ENCODE measurements around the gene C3orf22. TPM values are rescaled to one million over a fixed set of nuclear protein-coding genes. Genes with fewer than 3 reads are reported as not detected.

The C3orf22 gene
- polyA plus RNA-seq, 1 donor from 2014 or later: not detected

GRCh38 chr3:126553284-126554084 is 5.2 kb downstream of the C3orf22 start:
- H3K79me2 ChIP-seq (replicated peaks; ENCODE audit: insufficient read depth, low read length): no peaks in the 10 kb centered on the region
- H3K27me3 ChIP-seq (ENCODE audit: insufficient read depth, low read depth, low read length): no peaks in the 10 kb centered on the region
- no peak overlapping the region for H3K27ac ChIP-seq (ENCODE audit: low read length)
- H3K9ac ChIP-seq (ENCODE audit: low read length): no peak overlapping the region
- no peaks in the 10 kb centered on the region for H3K36me3 ChIP-seq (ENCODE audit: insufficient read depth, low read length)
- H2AFZ ChIP-seq (ENCODE audit: low read depth, low read length): no peak overlapping the region
- H4K20me1 ChIP-seq (ENCODE audit: insufficient read depth): no peaks in the 10 kb centered on the region
- H3K4me2 ChIP-seq (ENCODE audit: low read length): no peak overlapping the region
- no peaks in the 10 kb centered on the region for H3K9me3 ChIP-seq (ENCODE audit: low read length)
- H3F3A ChIP-seq (ENCODE audit: insufficient read depth, low read length, poor library complexity, severe bottlenecking): no peaks in the 10 kb centered on the region
- H3K9me2 ChIP-seq (ENCODE audit: insufficient read depth, low read length): no peaks in the 10 kb centered on the region
- H3K4me3 ChIP-seq (ENCODE audit: low read length): no peak overlapping the region
- TF ChIP-seq MXI1 (conservative IDR thresholded peaks at IDR 0.05; ENCODE audit: poor library complexity, severe bottlenecking) (no peak), RAD21 (conservative IDR thresholded peaks at IDR 0.05) (no peak), EP300 (conservative IDR thresholded peaks at IDR 0.05; ENCODE audit: poor library complexity, severe bottlenecking) (no peak), CTCF (IDR thresholded peaks at IDR 0.05; ENCODE audit: poor library complexity, severe bottlenecking) (no peak), SMC3 (conservative IDR thresholded peaks at IDR 0.05; ENCODE audit: poor library complexity) (no peak)

GRCh38 chr3:126552688-126553283 is 5.9 kb downstream of the C3orf22 start:
- Histone ChIP-seq H3K4me3 (ENCODE audit: low read length) (no peak overlapping the region), H3K36me3 (ENCODE audit: insufficient read depth, low read length) (no peaks in the 10 kb centered on the region), H3K79me2 (replicated peaks; ENCODE audit: insufficient read depth, low read length) (no peaks in the 10 kb centered on the region), H3F3A (ENCODE audit: insufficient read depth, low read length, poor library complexity, severe bottlenecking) (no peaks in the 10 kb centered on the region), H3K9me2 (ENCODE audit: insufficient read depth, low read length) (no peaks in the 10 kb centered on the region), H3K9ac (ENCODE audit: low read length) (no peak overlapping the region), H3K9me3 (ENCODE audit: low read length) (no peaks in the 10 kb centered on the region), H3K27ac (ENCODE audit: low read length) (no peak overlapping the region), H3K4me2 (ENCODE audit: low read length) (no peak overlapping the region), H4K20me1 (ENCODE audit: insufficient read depth) (no peaks in the 10 kb centered on the region), H2AFZ (ENCODE audit: low read depth, low read length) (no peak overlapping the region), H3K27me3 (ENCODE audit: insufficient read depth, low read depth, low read length) (no peaks in the 10 kb centered on the region)
- TF ChIP-seq EP300 (conservative IDR thresholded peaks at IDR 0.05; ENCODE audit: poor library complexity, severe bottlenecking) (no peak), SMC3 (conservative IDR thresholded peaks at IDR 0.05; ENCODE audit: poor library complexity) (no peak), CTCF (IDR thresholded peaks at IDR 0.05; ENCODE audit: poor library complexity, severe bottlenecking) (no peak), POLR2AphosphoS5 (IDR thresholded peaks at IDR 0.05) (no peak), RAD21 (conservative IDR thresholded peaks at IDR 0.05) (no peak), REST (IDR thresholded peaks at IDR 0.05; ENCODE audit: borderline replicate concordance) (no peak), TAF1 (IDR thresholded peaks at IDR 0.05; ENCODE audit: low read depth) (no peak), EZH2 (IDR thresholded peaks at IDR 0.05; ENCODE audit: borderline replicate concordance, insufficient read depth, low read length, poor library complexity, severe bottlenecking) (no peak), MXI1 (conservative IDR thresholded peaks at IDR 0.05; ENCODE audit: poor library complexity, severe bottlenecking) (no peak)

Data from neural cell (in vitro differentiated cells).